NB4 (cell line): ENCODE data around the gene THOC5.

Experiments used
- DNase-seq: peaks from one replicate; pipeline ENCODE4 v3.0.0; 2010; ENCODE audit warnings: low read depth
- H3K4me3 ChIP-seq: one replicate; pipeline ENCODE4 v1.5.1; 2011; ENCODE audit warnings: mild to moderate bottlenecking, low read depth, low read length, moderate library complexity
- MYC ChIP-seq: IDR thresholded peaks from 2 replicates; pipeline ENCODE4 v1.6.1; 2011; ENCODE audit warnings: low read depth, low read length
- POLR2A ChIP-seq: IDR thresholded peaks from 2 replicates; pipeline ENCODE4 v1.6.1; 2011; ENCODE audit warnings: mild to moderate bottlenecking; ENCODE audit not compliant: insufficient read length; ENCODE audit errors: extremely low read depth
- TF ChIP-seq, protein P1 (sequence below): IDR thresholded peaks from one replicate; pipeline ENCODE4 v1.5.1; 2012; ENCODE audit warnings: low read depth, low read length
- TF ChIP-seq, protein P2 (sequence below): IDR thresholded peaks from 2 replicates; pipeline ENCODE4 v1.6.1; 2011; ENCODE audit warnings: low read depth, low read length

THOC5 gene

DNA sequence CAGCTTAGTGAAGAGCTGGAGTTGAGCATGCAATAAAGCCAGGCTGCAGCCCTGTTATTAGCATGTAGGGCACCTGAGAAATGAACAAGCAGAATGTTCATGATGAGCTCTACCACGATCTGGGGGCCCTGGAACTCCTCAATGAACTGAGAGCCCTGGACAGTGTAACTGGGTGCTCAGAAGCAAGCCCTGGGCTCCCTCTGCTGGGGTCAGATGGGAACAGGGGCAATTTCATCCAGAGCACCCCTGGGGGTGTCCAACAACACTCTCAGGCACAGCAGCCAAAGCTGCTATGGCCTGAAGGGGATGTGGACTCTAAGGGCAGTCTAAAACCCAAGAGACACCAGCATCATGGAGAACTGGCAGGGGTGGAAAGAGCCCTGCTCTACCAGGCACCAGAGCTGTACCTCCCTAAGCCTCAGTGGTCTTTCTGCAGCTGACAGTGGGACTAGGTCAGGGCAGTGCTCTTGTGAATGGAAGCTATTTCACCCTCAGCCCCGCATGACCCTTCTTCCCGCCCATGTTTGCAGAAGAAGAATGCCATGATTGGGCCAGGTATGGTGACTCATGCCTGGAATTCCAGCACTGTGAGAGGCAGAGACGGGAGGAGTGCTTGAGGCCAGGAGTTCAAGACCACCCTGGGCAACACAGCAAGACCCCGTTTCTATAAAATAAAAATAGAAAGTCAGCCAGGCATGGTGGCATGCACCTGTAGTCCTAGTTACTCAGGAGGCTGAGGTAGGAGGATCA is 28.9 kb downstream of the THOC5 start:
- TF ChIP-seq, protein P1, sequence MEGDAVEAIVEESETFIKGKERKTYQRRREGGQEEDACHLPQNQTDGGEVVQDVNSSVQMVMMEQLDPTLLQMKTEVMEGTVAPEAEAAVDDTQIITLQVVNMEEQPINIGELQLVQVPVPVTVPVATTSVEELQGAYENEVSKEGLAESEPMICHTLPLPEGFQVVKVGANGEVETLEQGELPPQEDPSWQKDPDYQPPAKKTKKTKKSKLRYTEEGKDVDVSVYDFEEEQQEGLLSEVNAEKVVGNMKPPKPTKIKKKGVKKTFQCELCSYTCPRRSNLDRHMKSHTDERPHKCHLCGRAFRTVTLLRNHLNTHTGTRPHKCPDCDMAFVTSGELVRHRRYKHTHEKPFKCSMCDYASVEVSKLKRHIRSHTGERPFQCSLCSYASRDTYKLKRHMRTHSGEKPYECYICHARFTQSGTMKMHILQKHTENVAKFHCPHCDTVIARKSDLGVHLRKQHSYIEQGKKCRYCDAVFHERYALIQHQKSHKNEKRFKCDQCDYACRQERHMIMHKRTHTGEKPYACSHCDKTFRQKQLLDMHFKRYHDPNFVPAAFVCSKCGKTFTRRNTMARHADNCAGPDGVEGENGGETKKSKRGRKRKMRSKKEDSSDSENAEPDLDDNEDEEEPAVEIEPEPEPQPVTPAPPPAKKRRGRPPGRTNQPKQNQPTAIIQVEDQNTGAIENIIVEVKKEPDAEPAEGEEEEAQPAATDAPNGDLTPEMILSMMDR, result peak; percentile 62
- TF ChIP-seq MYC, result no peak
- H3K4me3 ChIP-seq, result no peak overlapping the region
- DNase-seq, result peak; percentile 55

DNA sequence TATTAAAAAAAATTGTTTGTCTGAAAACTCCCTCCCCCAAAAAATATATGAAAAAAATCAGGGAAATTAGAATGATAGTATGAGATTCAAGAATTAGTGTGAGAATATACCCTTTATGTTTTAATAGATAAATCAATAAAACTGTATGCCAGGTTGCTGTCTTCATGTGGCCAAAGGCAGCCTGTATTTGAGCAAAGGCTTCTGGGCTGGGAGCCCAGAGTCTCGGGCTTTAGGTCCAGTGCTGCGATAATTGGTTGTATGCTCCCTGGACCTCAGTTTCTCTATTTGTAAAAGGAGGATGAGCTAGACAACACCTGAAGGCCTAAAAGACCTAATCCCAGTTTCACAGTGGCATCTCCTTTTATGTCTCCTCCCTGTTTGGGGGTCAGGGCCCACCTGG is 29.8 kb downstream of the THOC5 start:
- no peak overlapping the region for H3K4me3 ChIP-seq
- TF ChIP-seq, protein P1, result no peak
- TF ChIP-seq, protein P2, sequence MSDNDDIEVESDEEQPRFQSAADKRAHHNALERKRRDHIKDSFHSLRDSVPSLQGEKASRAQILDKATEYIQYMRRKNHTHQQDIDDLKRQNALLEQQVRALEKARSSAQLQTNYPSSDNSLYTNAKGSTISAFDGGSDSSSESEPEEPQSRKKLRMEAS, result no peak
- no peak for DNase-seq

DNA sequence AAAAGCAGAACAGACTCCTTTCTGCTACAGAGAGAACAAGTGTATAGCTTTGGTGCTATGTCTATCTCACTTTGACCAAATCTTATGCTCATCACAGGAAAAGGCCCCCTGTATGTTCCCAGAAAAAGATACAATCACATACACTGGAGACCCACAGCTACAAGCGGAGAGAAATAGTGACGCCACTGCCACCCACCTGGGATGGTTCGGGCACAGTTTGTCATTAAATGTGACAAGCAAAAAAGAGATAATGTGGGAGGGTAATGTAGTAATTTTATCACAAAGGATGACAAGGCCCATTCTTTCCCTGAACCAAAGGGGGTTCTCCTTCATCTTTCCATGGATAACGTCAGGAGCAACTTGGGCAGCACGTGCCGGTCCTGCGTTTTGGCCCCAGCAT is 32.0 kb downstream of the THOC5 start:
- TF ChIP-seq MYC (no peak), POLR2A (no peak)
- TF ChIP-seq, protein P1, result no peak
- TF ChIP-seq, protein P2, result no peak
- H3K4me3 ChIP-seq, result no peak overlapping the region
- no peak for DNase-seq

DNA sequence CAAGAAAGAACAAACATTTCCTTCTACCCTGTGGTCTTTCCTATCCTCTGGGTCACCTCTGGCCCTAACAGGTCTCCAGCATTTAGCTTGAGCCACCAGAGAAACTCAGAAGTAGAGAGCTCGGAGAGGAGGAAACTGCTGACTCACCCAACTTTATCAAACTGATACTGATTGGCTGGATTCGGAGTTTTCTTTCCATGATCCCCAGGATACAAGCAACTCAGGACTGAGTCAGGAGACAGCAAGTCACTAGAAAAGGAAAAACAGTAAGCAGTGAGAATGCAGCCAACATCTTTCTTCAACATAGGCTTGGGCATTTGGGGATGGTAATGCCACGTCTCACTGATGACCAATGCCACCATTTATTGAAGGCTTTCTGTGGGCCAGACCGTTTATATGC is 32.7 kb downstream of the THOC5 start:
- DNase-seq, result no peak
- TF ChIP-seq, protein P2, result no peak
- no peak for TF ChIP-seq MYC
- TF ChIP-seq, protein P1, result no peak

DNA sequence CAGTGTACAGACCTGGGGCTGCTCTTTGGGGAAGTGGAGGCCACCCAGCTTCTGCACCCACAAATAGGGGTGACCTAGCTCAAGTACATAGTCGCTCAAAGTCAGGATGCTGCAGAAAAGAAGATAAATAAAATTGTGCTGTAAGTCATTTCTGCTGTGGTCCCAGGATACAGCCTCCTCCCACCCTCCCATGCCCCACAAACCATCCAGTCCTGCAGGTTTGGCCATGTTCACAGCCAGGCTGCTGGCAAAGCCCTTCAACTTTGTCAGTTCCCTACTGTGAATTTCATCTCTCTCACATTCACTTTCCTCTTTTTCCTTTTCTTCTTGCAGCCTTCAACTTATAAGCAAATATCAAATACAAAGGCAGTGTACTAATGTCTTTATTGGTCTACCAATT is 33.6 kb downstream of the THOC5 start:
- TF ChIP-seq, protein P1, result no peak
- no peak for TF ChIP-seq MYC
- TF ChIP-seq, protein P2, result no peak
- no peak for TF ChIP-seq POLR2A
- no peak for DNase-seq
- no peak overlapping the region for H3K4me3 ChIP-seq

More for the DNA sequence above, 32.7 kb downstream of the THOC5 start:
- no peak overlapping the region for H3K4me3 ChIP-seq

DNA sequence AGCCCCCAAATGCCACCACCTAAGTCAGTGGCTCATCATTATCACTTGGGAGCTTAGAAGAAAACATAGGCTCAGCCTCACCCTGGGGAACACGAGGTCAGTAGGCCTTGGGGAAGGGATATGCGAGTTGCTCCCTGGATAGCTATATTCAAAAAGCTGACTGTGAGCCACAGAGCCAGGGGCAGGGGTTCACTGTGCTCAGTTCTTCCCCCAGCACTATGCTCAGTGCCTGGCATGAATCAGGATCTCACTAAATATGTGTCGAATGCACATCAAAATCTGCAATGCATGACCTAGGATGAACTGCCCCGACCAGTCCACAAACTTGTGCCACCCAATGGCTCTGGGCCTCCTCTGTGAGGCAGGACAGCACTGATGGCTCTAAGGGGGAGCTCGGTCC is 35.1 kb downstream of the THOC5 start:
- TF ChIP-seq POLR2A (no peak), MYC (no peak)
- TF ChIP-seq, protein P1, result no peak
- TF ChIP-seq, protein P2, result no peak
- DNase-seq, result no peak
- no peak overlapping the region for H3K4me3 ChIP-seq
